Heart left ventricle (tissue), 13 donors: ENCODE measurements around the gene FKBP11.

Experiments
- POLR2A ChIP-seq, 2 donors: fragments of 450-650 bp; IDR thresholded peaks; one replicate each; pipeline ENCODE4 v1.6.1; 2017; ENCODE audit warnings: antibody characterized with exemption in 2 of 2, mild to moderate bottlenecking in 2 of 2, moderate library complexity in 2 of 2
- TF ChIP-seq, protein P1 (sequence below), 12 donors: fragments of 200-600 bp; sonication (generic) in 4 of 12; IDR thresholded peaks; one replicate each; pipeline versions ENCODE4 v1.5.0 to v1.8.0; 2018 to 2022; ENCODE audit warnings: antibody characterized with exemption in 12 of 12, mild to moderate bottlenecking in 5 of 12
- donor health status: ischemic (EF 13 %, LVEDD 7.1; RV severe dilation, severe dysfunction).
- donor health status: DM: no; HTN: yes; CAD: no.
- donor health status: DM: no; HTN: no; CAD: no.
- donor health status: ischemic (EF 25% LVEDD 6.9; RV normal size, moderate dysfunction).
- donor health status: ischemic (EF 25% LVEDD 5.7; RV mildly dilated, moderate dysfunction).
- donor health status: ischemic (EF 35%, LVEDD 5.7; RV mildly dilated, moderate dysfunction).
- donor health status: nonischemic (EF 11% LVEDD 7.7; RV severe dilation, severe dysfunction).
- donor health status: DM: yes; HTN: yes; CAD: no.
- donor health status: PGD.
- donor health status: ischemic (EF 29% LVEDD 5.4; RV normal size, mild dysfunction).
- donor health status: nonischemic (EF 23%, LVEDD 6.1; RV moderate dilation, normal function).

DNA sequence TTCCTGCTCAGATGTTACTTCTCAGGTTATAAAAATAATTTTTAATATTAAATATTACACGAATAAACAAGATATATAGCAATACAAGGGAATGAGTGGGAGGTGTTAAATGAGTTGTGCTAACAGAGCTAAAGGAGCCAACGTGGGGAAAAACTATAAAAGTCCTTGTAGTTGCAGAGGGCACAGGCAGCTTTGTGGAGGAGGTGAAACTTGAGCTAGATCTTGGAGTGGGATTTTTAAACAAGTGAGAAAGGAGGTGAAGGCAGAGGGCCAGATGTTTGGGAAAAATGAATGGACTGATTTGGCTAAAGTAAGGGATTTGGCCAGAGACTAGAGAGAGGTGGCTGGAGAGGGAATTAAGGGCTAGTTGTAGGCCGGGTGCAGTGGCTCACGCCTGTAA lies 5.2 kb upstream of the FKBP11 start:
- no peak for TF ChIP-seq POLR2A (IDR thresholded peaks at IDR 0.05)
- TF ChIP-seq, protein P1, sequence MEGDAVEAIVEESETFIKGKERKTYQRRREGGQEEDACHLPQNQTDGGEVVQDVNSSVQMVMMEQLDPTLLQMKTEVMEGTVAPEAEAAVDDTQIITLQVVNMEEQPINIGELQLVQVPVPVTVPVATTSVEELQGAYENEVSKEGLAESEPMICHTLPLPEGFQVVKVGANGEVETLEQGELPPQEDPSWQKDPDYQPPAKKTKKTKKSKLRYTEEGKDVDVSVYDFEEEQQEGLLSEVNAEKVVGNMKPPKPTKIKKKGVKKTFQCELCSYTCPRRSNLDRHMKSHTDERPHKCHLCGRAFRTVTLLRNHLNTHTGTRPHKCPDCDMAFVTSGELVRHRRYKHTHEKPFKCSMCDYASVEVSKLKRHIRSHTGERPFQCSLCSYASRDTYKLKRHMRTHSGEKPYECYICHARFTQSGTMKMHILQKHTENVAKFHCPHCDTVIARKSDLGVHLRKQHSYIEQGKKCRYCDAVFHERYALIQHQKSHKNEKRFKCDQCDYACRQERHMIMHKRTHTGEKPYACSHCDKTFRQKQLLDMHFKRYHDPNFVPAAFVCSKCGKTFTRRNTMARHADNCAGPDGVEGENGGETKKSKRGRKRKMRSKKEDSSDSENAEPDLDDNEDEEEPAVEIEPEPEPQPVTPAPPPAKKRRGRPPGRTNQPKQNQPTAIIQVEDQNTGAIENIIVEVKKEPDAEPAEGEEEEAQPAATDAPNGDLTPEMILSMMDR (IDR thresholded peaks at IDR 0.05): no peak
